K562 (cell line): ENCODE data around the gene VTA1. TPM values are rescaled to one million over a fixed set of nuclear protein-coding genes. Genes with fewer than 3 reads are reported as not detected.

ENCODE experiments used
- ATAC-seq: fragments of 200-7000 bp; cut with Tn5 transposase; 3 replicates; pipeline ENCODE4 v1.9.1; 2020; ENCODE audit warnings: moderate library complexity
- BruUV-seq: library from RNA; stranded (reverse); fragments of 400-500 nt; replicated peaks from 2 replicates; lab custom pipeline; 2021; lab: Mats Ljungman, UMichigan
- CTCF ChIA-PET: fragments of 300-600 bp; formaldehyde crosslinking; extraction: SDS; loops from one replicate; lab custom pipeline; 2021; ENCODE audit warnings: low intra/inter-chr PET ratio; lab: Yijun Ruan, JAX
- POLR2A ChIA-PET: fragments of 300-600, 350-650 bp; sonication (Branson Sonifier 250); formaldehyde crosslinking; extraction: SDS; loops from one replicate; lab custom pipeline; 2021; ENCODE audit warnings: antibody characterized with exemption, inconsistent platforms; lab: Yijun Ruan, JAX
- DNase-seq, 4 experiments: peaks; one replicate each; pipeline versions ENCODE4 v3.0.0 to v3.0.0-alpha.2; 2011 to 2018; ENCODE audit warnings: low spot score in 3 of 4, mixed read lengths in 3 of 4; ENCODE audit errors: extremely low read depth in 1 of 4
- FAIRE-seq: peaks from 2 replicates; lab custom pipeline; 2011; peaks lifted over from hg19 to GRCh38; lab: Jason Lieb, UNC
- H2AFZ ChIP-seq: 2 replicates; pipeline ENCODE4 v1.6.0; 2011; ENCODE audit warnings: low read depth, low read length, control low read depth, inconsistent platforms
- H3K27ac ChIP-seq: fragments of 200-600 bp; 3 replicates; pipeline ENCODE4 v1.8.0; 2011; ENCODE audit warnings: low read depth, mild to moderate bottlenecking, control low read depth, inconsistent platforms, low read length, moderate library complexity, mixed read lengths; ENCODE audit errors: extremely low read depth
- H3K27me3 ChIP-seq, 2 experiments: fragments of 300-600 bp in 1 of 2; 2 replicates in 1 of 2; 3 replicates in 1 of 2; pipeline versions ENCODE4 v1.6.0 to v1.8.0; 2011; ENCODE audit warnings: inconsistent platforms in 2 of 2, low read length in 2 of 2, mild to moderate bottlenecking in 1 of 2, mixed read lengths in 1 of 2, moderate library complexity in 1 of 2; ENCODE audit not compliant: control insufficient read depth in 2 of 2, insufficient read depth in 2 of 2
- H3K36me3 ChIP-seq: fragments of 300-600 bp; 3 replicates; pipeline ENCODE4 v1.8.0; 2011; ENCODE audit warnings: mild to moderate bottlenecking, low read length, inconsistent platforms; ENCODE audit not compliant: control insufficient read depth, insufficient read depth
- H3K4me1 ChIP-seq, 2 experiments: fragments of 200-600 bp in 1 of 2; replicated peaks in 1 of 2; 2 replicates in 1 of 2; 3 replicates in 1 of 2; pipeline versions ENCODE4 v1.5.1 to v1.8.0; 2011; ENCODE audit warnings: inconsistent platforms in 2 of 2, low read length in 2 of 2, mild to moderate bottlenecking in 1 of 2, mixed read lengths in 1 of 2, moderate library complexity in 1 of 2; ENCODE audit not compliant: control insufficient read depth in 2 of 2, insufficient read depth in 2 of 2
- H3K4me2 ChIP-seq: 2 replicates; pipeline ENCODE4 v1.6.1; 2011; ENCODE audit warnings: low read length, control low read depth, inconsistent platforms, mixed read lengths; ENCODE audit not compliant: insufficient read depth
- H3K4me3 ChIP-seq: fragments of 200-600 bp; sonication (generic), shearing (Covaris generic); 2 replicates; pipeline ENCODE4 v1.5.1; 2016; ENCODE audit warnings: control low read depth, inconsistent platforms
- H3K79me2 ChIP-seq: fragments of 200-600 bp; 3 replicates; pipeline ENCODE4 v1.8.0; 2011; ENCODE audit warnings: low read length, inconsistent platforms; ENCODE audit not compliant: control insufficient read depth, insufficient read depth
- H3K9ac ChIP-seq, 2 experiments: 2 replicates each; pipeline versions ENCODE4 v1.6.0 to v1.6.1; 2011; ENCODE audit warnings: low read depth in 2 of 2, low read length in 2 of 2, control low read depth in 1 of 2, inconsistent platforms in 1 of 2, mild to moderate bottlenecking in 1 of 2, mixed read lengths in 1 of 2; ENCODE audit not compliant: insufficient read depth in 1 of 2
- H3K9me1 ChIP-seq: one replicate; pipeline ENCODE4 v1.6.0; 2011; ENCODE audit warnings: inconsistent platforms, mild to moderate bottlenecking, low read length, moderate library complexity; ENCODE audit not compliant: control insufficient read depth, insufficient read depth
- H3K9me3 ChIP-seq: replicated peaks from 2 replicates; pipeline ENCODE4 v1.5.1; 2011; ENCODE audit warnings: low read depth, low read length, inconsistent platforms; ENCODE audit not compliant: control insufficient read depth, insufficient read depth
- H4K20me1 ChIP-seq: replicated peaks from 2 replicates; pipeline ENCODE4 v1.6.1; 2011; ENCODE audit warnings: low read length, inconsistent platforms, mixed read lengths; ENCODE audit not compliant: control insufficient read depth, insufficient read depth
- BMI1 ChIP-seq: fragments of 150-350 bp; IDR thresholded peaks from 2 replicates; pipeline ENCODE4 v1.6.1; 2014; ENCODE audit warnings: low read length
- ERF ChIP-seq: fragments of 450-650 bp; formaldehyde crosslinking; IDR thresholded peaks from 2 replicates; pipeline ENCODE4 v1.4.0; 2020; ENCODE audit warnings: mild to moderate bottlenecking, mixed read lengths
- ETV5 ChIP-seq: sonication (generic); formaldehyde crosslinking; IDR thresholded peaks from 2 replicates; pipeline ENCODE4 v1.4.0; 2020; ENCODE audit warnings: low read depth, mild to moderate bottlenecking, missing genetic modification reagents
- JUN ChIP-seq, 2 experiments: sonication (generic) in 1 of 2; formaldehyde crosslinking in 1 of 2; IDR thresholded peaks; 2 replicates each; pipeline versions ENCODE4 v1.6.1 to v1.8.0; 2012 to 2022; ENCODE audit warnings: borderline replicate concordance in 2 of 2, mild to moderate bottlenecking in 2 of 2, improper control_type of control experiment in 1 of 2, low read depth in 1 of 2, low read length in 1 of 2, missing genetic modification reagents in 1 of 2
- NFIC ChIP-seq: fragments of 450-650 bp; IDR thresholded peaks from 2 replicates; pipeline ENCODE4 v1.6.1; 2017; ENCODE audit warnings: mild to moderate bottlenecking, inconsistent platforms
- NFIX ChIP-seq: fragments of 250-450 bp; sonication (Bioruptor Pico); IDR thresholded peaks from 2 replicates; pipeline ENCODE4 v1.4.0; 2020; ENCODE audit warnings: low read depth, mild to moderate bottlenecking, moderate library complexity
- SP1 ChIP-seq: sonication (generic); formaldehyde crosslinking; IDR thresholded peaks from 2 replicates; pipeline ENCODE4 v1.8.1; 2022; ENCODE audit warnings: mild to moderate bottlenecking, missing genetic modification reagents
- ZMIZ1 ChIP-seq, 2 experiments: fragments of 150-350 bp in 1 of 2; IDR thresholded peaks; 2 replicates each; pipeline ENCODE4 v1.6.1; 2012 to 2016; ENCODE audit warnings: low read depth in 2 of 2, low read length in 2 of 2, mild to moderate bottlenecking in 1 of 2, moderate library complexity in 1 of 2
- ZNF217 ChIP-seq: sonication (generic); formaldehyde crosslinking; IDR thresholded peaks from 2 replicates; pipeline ENCODE4 v1.8.0; 2022; ENCODE audit warnings: mild to moderate bottlenecking, missing genetic modification reagents
- ZNF395 ChIP-seq: fragments of 200-800 bp; sonication (Bioruptor generic); IDR thresholded peaks from 2 replicates; pipeline ENCODE4 v1.6.1; 2017; ENCODE audit warnings: missing genetic modification characterization, missing compliant biosample characterization
- ZNF695 ChIP-seq: fragments of 450-650 bp; formaldehyde crosslinking; IDR thresholded peaks from 2 replicates; pipeline ENCODE4 v1.4.0; 2020; ENCODE audit warnings: mild to moderate bottlenecking, moderate library complexity
- WGBS: fragments of 100-300 bp; shearing (Covaris generic); methylation state at CpG from one replicate; pipeline ENCODE4 v1.1.6; 2016; ENCODE audit warnings: low coverage, mixed read lengths; ENCODE audit not compliant: insufficient coverage; ENCODE audit errors: missing lambda C conversion rate; 5-methylcytosine and 5-hydroxymethylcytosine counted together
- in situ Hi-C: fragments of 300-500 bp; cut with MboI; formaldehyde crosslinking; loops from 4 replicates; pipeline ENCODE4 v1.15.0; 2018; ENCODE audit warnings: inconsistent platforms, mixed read lengths
- intact Hi-C: fragments of 100-400 bp; cut with micrococcal nuclease; formaldehyde crosslinking; loops from 2 replicates; pipeline ENCODE4 v1.14.2; 2022
- polyA plus RNA-seq, 8 experiments: library from polyadenylated mRNA; depleted of rRNA in 4 of 8; stranded (reverse) in 5 of 8; unstranded in 3 of 8; fragments of >200 nt; fragmentation: Nextera tagmentation in 2 of 8; fragmentation: Illumina TruSeq in 1 of 8; extraction: Ambion mirVana in 2 of 8; extraction: Trizol in 1 of 8; gene quantifications; 2 replicates each; pipeline versions ENCODE4 v1.2.1 to v1.2.3, GENCODE V29; 2011 to 2014; ENCODE audit warnings: inconsistent platforms in 1 of 8, missing spikeins in 1 of 8
- total RNA-seq, 7 experiments: library from RNA; depleted of rRNA in 6 of 7; stranded (reverse); fragments of >200 nt in 6 of 7; fragmentation: Illumina TruSeq in 2 of 7; extraction: Trizol in 2 of 7; gene quantifications; 2 replicates each; pipeline versions ENCODE4 v1.2.1 to v1.2.3, GENCODE V29; 2011 to 2021; ENCODE audit warnings: low replicate concordance in 1 of 7

The VTA1 gene
- total and polyA plus RNA-seq, 9 of the 15 experiments (the other 6 are each of a cell fraction or from before 2014, with no cell fraction given): 47.8 to 182 (median 84.6) TPM

- no peak for TF ChIP-seq ZMIZ1 (IDR thresholded peaks at IDR 0.05; ENCODE audit: low read depth in 2 of 2, low read length in 2 of 2)
- no peak for TF ChIP-seq ZNF217 (CRISPR knock-in tag)
- TF ChIP-seq ZNF395 (CRISPR knock-in tag): no peak
- no peak for TF ChIP-seq ETV5 (CRISPR knock-in tag)
- TF ChIP-seq, all 486 proteins: peak for 0
Measured at GRCh38 chr6:142189057-142189456, 42.0 kb downstream of the VTA1 start (continued).

- ATAC-seq: no peak
- Histone ChIP-seq H4K20me1 (no peaks in the 10 kb centered on the region), H3K27ac (no peak overlapping the region), H2AFZ (no peak overlapping the region), H3K4me2 (no peak overlapping the region), H3K9me1 (no peaks in the 10 kb centered on the region), H3K9ac (no peak overlapping the region), H3K9me3 (no peaks in the 10 kb centered on the region)
- no TSS peak for BruUV-seq
- CTCF ChIA-PET: no interaction called here
- 82% methylated on average over 1 of the region's 1 CpG for WGBS
- intact Hi-C loops: no loop called here
- FAIRE-seq: no peak
- DNase-seq: no peak
- in situ Hi-C loops: no loop called here
- TF ChIP-seq BMI1 (no peak), JUN (IDR thresholded peaks at IDR 0.05; ENCODE audit: borderline replicate concordance, low read depth, low read length) (no peak), JUN (CRISPR knock-in tag; IDR thresholded peaks at IDR 0.05; ENCODE audit: borderline replicate concordance) (no peak), ERF (no peak), SP1 (CRISPR knock-in tag) (no peak), ZNF695 (no peak), NFIX (peak; percentile 96), NFIC (peak; percentile 97)
- TF ChIP-seq, all 486 proteins: peak for 2
- H3K79me2 ChIP-seq: peaks cover 2% of the 10 kb centered on the region; the same call in 1 of the 3 replicates
- H3K27me3 ChIP-seq: no peaks in the 10 kb centered on the region
- H3K4me1 ChIP-seq: no peaks in the 10 kb centered on the region; a peak in 1 of 5 replicates
- H3K36me3 ChIP-seq: peaks cover 13% of the 10 kb centered on the region; the same call in 2 of the 3 replicates
- H3K4me3 ChIP-seq: no peak overlapping the region
- POLR2A ChIA-PET: no interaction called here
Measured at GRCh38 chr6:142192343-142192742, 45.3 kb downstream of the VTA1 start.
